HepG2 (cell line): ENCODE measurements around the gene KRTCAP2. TPM values are rescaled to one million over a fixed set of nuclear protein-coding genes. Genes with fewer than 3 reads are reported as not detected.
A peak's percentile ranks its signal among the peaks of the same experiment; 100 is the strongest.

ENCODE experiments used
- BRCA1 ChIP-seq: sonication (generic); formaldehyde crosslinking; IDR thresholded peaks from 2 replicates; pipeline ENCODE4 v1.4.0; 2020; ENCODE audit warnings: missing genetic modification reagents
- HES4 ChIP-seq: sonication (generic); formaldehyde crosslinking; IDR thresholded peaks from 2 replicates; pipeline ENCODE4 v1.9.0; 2021; ENCODE audit warnings: mild to moderate bottlenecking, missing genetic modification reagents, borderline replicate concordance
- MXI1 ChIP-seq: IDR thresholded peaks from 3 replicates; pipeline ENCODE4 v1.6.1; 2012; ENCODE audit warnings: low read depth, low read length, inconsistent platforms, borderline replicate concordance
- NONO ChIP-seq, 2 experiments: fragments of 450-650 bp in 1 of 2; sonication (generic) in 1 of 2; formaldehyde crosslinking in 1 of 2; IDR thresholded peaks in 1 of 2; conservative IDR thresholded peaks in 1 of 2; 2 replicates each; pipeline versions ENCODE4 v1.6.1 to v1.8.0; 2017 to 2022; ENCODE audit warnings: mild to moderate bottlenecking in 1 of 2, missing genetic modification reagents in 1 of 2, moderate library complexity in 1 of 2
- NR2C2 ChIP-seq: sonication (generic); formaldehyde crosslinking; IDR thresholded peaks from 2 replicates; pipeline ENCODE4 v1.4.0; 2020; ENCODE audit warnings: missing genetic modification reagents, mild to moderate bottlenecking, moderate library complexity, borderline replicate concordance
- PHF20 ChIP-seq: sonication (generic); formaldehyde crosslinking; IDR thresholded peaks from 2 replicates; pipeline ENCODE4 v1.5.0; 2020; ENCODE audit warnings: mild to moderate bottlenecking, missing genetic modification reagents
- SAP130 ChIP-seq: IDR thresholded peaks from 2 replicates; pipeline ENCODE4 v1.6.1; 2016; ENCODE audit warnings: low read depth
- SMARCE1 ChIP-seq: fragments of 450-650 bp; IDR thresholded peaks from 2 replicates; pipeline ENCODE4 v1.6.1; 2017; ENCODE audit warnings: borderline replicate concordance
- TCF7 ChIP-seq: sonication (generic); IDR thresholded peaks from 2 replicates; pipeline ENCODE4 v1.6.1; 2016; ENCODE audit warnings: antibody characterized with exemption, low read depth
- ZNF441 ChIP-seq: sonication (generic); formaldehyde crosslinking; IDR thresholded peaks from 2 replicates; pipeline ENCODE4 v1.7.0; 2021; ENCODE audit warnings: missing genetic modification reagents, borderline replicate concordance
- ZNF678 ChIP-seq: sonication (generic); formaldehyde crosslinking; IDR thresholded peaks from 2 replicates; pipeline ENCODE4 v1.4.0; 2020; ENCODE audit warnings: mild to moderate bottlenecking, missing genetic modification reagents
- polyA plus RNA-seq, 8 experiments: library from polyadenylated mRNA; depleted of rRNA in 3 of 8; stranded (reverse) in 7 of 8; unstranded in 1 of 8; fragments of >200 nt; fragmentation: Illumina TruSeq in 4 of 8; extraction: Trizol in 4 of 8; gene quantifications; 2 replicates each; pipeline versions ENCODE4 v1.2.1 to v1.2.3, GENCODE V29; 2011 to 2016; ENCODE audit warnings: low read depth in 4 of 8, missing spikeins in 1 of 8, mixed read lengths in 1 of 8; ENCODE audit not compliant: insufficient read depth in 1 of 8
- total RNA-seq, 5 experiments: library from RNA; depleted of rRNA; stranded (reverse); fragments of >200 nt; fragmentation: Illumina TruSeq; extraction: Trizol; gene quantifications; 2 replicates each; pipeline ENCODE4 v1.2.3, GENCODE V29; 2016; ENCODE audit warnings: low read depth in 1 of 5
- TF ChIP-seq, protein P1 (sequence below): sonication (generic); formaldehyde crosslinking; IDR thresholded peaks from one replicate; pipeline ENCODE4 v1.5.1; 2020; ENCODE audit warnings: mild to moderate bottlenecking, missing genetic modification reagents; ENCODE audit errors: not compliant biosample characterization
- TF ChIP-seq, protein P2 (sequence below), 2 experiments: sonication (generic) in 1 of 2; formaldehyde crosslinking in 1 of 2; IDR thresholded peaks; 2 replicates each; pipeline versions ENCODE4 v1.5.1 to v1.6.1; 2011 to 2020; ENCODE audit warnings: borderline replicate concordance in 1 of 2, low read depth in 1 of 2, low read length in 1 of 2, mild to moderate bottlenecking in 1 of 2, missing genetic modification reagents in 1 of 2, moderate library complexity in 1 of 2
- TF ChIP-seq, protein P3 (sequence below): sonication (generic); formaldehyde crosslinking; IDR thresholded peaks from 2 replicates; pipeline ENCODE4 v1.5.1; 2020; ENCODE audit warnings: missing genetic modification reagents, mild to moderate bottlenecking, borderline replicate concordance

KRTCAP2 gene
- total and polyA plus RNA-seq, 2 of the 13 experiments (the other 11 are each of a cell fraction or from before 2014, with no cell fraction given): 77.3 to 79.4 TPM

DNA sequence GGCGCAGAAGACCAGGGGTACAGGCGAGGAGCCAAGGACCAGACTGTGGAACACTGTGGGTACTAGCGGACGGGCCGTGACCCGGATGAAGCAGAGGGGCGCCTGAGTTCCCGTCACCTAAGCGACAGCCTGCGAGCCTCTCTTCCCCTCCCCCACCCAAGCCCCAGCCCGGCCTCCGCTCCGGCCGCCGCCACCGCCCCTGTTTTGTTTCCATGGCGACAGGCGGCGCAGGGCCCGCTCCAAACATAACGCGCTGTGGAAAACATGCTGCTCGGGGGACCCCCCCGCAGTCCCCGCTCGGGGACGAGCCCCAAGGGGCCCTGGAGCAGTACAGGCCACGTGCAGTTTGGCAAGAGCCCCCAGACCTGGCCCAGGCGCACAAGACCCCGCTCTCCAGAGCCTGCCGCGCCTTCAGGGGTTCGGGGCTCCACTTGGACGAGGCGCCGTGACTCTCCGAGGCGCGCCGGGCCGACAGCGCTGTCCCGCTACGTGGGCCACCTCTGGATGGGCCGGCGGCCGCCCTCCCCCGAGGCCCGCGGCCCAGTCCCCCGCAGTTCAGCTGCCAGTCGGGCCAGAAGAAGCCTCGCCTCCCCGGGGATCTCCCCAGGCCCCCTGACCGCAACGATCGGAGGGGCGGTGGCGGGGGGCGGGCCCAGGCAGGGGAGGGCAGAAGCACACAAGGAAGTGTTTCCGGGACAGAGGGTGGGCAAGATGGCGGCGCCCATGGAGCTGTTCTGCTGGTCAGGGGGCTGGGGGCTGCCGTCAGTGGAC lies 35.6 kb upstream of the KRTCAP2 start, which contains the start of gene MTX1 (continued):
- TF ChIP-seq, protein P1, sequence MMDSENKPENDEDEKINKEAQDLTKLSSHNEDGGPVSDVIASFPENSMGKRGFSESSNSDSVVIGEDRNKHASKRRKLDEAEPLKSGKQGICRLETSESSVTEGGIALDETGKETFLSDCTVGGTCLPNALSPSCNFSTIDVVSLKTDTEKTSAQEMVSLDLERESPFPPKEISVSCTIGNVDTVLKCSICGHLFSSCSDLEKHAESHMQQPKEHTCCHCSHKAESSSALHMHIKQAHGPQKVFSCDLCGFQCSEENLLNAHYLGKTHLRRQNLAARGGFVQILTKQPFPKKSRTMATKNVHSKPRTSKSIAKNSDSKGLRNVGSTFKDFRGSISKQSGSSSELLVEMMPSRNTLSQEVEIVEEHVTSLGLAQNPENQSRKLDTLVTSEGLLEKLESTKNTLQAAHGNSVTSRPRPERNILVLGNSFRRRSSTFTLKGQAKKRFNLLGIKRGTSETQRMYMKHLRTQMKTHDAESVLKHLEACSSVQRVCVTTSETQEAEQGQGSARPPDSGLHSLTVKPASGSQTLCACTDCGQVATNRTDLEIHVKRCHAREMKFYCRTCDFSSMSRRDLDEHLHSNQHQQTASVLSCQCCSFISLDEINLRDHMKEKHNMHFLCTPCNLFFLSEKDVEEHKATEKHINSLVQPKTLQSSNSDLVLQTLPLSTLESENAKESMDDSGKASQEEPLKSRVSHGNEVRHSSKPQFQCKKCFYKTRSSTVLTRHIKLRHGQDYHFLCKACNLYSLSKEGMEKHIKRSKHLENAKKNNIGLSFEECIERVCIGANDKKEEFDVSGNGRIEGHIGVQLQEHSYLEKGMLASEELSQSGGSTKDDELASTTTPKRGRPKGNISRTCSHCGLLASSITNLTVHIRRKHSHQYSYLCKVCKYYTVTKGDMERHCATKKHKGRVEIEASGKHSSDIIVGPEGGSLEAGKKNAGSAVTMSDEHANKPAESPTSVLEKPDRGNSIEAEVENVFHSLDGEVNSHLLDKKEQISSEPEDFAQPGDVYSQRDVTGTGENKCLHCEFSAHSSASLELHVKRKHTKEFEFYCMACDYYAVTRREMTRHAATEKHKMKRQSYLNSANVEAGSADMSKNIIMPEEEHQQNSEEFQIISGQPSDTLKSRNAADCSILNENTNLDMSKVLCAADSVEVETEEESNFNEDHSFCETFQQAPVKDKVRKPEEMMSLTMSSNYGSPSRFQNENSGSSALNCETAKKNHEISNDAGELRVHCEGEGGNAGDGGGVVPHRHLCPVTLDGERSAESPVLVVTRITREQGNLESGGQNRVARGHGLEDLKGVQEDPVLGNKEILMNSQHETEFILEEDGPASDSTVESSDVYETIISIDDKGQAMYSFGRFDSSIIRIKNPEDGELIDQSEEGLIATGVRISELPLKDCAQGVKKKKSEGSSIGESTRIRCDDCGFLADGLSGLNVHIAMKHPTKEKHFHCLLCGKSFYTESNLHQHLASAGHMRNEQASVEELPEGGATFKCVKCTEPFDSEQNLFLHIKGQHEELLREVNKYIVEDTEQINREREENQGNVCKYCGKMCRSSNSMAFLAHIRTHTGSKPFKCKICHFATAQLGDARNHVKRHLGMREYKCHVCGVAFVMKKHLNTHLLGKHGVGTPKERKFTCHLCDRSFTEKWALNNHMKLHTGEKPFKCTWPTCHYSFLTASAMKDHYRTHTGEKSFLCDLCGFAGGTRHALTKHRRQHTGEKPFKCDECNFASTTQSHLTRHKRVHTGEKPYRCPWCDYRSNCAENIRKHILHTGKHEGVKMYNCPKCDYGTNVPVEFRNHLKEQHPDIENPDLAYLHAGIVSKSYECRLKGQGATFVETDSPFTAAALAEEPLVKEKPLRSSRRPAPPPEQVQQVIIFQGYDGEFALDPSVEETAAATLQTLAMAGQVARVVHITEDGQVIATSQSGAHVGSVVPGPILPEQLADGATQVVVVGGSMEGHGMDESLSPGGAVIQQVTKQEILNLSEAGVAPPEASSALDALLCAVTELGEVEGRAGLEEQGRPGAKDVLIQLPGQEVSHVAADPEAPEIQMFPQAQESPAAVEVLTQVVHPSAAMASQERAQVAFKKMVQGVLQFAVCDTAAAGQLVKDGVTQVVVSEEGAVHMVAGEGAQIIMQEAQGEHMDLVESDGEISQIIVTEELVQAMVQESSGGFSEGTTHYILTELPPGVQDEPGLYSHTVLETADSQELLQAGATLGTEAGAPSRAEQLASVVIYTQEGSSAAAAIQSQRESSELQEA: peak; percentile 47
- TF ChIP-seq BRCA1 (no peak), NR2C2 (CRISPR knock-in tag) (peak; percentile 99), NONO (IDR thresholded peaks at IDR 0.05) (no peak), NONO (CRISPR knock-in tag; conservative IDR thresholded peaks at IDR 0.05) (peak; percentile 69; the same call in 1 of the 2 replicates), SAP130 (peak; percentile 84), ZNF441 (CRISPR knock-in tag) (0 out of 2 replicates have a peak, but pooled peaks have one; percentile 12), HES4 (CRISPR knock-in tag) (peak; percentile 17; the same call in 1 of the 2 replicates), TCF7 (no peak), ZNF678 (CRISPR knock-in tag) (no peak), PHF20 (CRISPR knock-in tag) (peak; percentile 97), MXI1 (peak; percentile 90; the same call in 2 of the 3 replicates), SMARCE1 (no peak)
- TF ChIP-seq, protein P2, sequence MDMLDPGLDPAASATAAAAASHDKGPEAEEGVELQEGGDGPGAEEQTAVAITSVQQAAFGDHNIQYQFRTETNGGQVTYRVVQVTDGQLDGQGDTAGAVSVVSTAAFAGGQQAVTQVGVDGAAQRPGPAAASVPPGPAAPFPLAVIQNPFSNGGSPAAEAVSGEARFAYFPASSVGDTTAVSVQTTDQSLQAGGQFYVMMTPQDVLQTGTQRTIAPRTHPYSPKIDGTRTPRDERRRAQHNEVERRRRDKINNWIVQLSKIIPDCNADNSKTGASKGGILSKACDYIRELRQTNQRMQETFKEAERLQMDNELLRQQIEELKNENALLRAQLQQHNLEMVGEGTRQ (IDR thresholded peaks at IDR 0.05; ENCODE audit: low read depth, low read length): no peak
- TF ChIP-seq, protein P2 (CRISPR knock-in tag; IDR thresholded peaks at IDR 0.05; ENCODE audit: borderline replicate concordance): no peak
- TF ChIP-seq, protein P3, sequence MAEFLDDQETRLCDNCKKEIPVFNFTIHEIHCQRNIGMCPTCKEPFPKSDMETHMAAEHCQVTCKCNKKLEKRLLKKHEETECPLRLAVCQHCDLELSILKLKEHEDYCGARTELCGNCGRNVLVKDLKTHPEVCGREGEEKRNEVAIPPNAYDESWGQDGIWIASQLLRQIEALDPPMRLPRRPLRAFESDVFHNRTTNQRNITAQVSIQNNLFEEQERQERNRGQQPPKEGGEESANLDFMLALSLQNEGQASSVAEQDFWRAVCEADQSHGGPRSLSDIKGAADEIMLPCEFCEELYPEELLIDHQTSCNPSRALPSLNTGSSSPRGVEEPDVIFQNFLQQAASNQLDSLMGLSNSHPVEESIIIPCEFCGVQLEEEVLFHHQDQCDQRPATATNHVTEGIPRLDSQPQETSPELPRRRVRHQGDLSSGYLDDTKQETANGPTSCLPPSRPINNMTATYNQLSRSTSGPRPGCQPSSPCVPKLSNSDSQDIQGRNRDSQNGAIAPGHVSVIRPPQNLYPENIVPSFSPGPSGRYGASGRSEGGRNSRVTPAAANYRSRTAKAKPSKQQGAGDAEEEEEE: 0 out of 2 replicates have a peak, but pooled peaks have one; percentile 43
